IPS-NIHi7 (cell line): ENCODE measurements around the gene ERAP2.

Experiments
- DNase-seq: peaks from one replicate; pipeline ENCODE4 v3.0.0; 2012; ENCODE audit warnings: mixed read lengths; ENCODE audit errors: extremely low spot score

ERAP2 gene

DNA sequence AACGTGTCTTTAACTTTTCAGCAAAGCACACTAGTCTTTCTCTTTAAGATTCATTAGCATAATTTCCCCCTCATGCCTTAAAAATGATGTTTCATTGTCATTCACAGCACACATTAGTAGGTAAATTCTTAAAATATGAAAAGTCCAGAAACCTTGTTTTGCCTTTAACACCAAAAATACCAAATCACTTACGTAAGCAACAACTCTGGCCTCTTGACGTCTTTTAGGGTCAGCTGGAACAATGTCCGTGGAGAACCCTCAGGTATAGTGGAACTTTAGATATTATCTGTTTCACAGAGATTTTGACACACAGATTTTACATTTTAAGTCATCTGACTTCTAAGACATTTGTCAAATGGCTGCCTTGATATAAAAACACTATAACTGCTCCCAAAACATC is 90.5 kb downstream of the ERAP2 start:
- no peak for DNase-seq

DNA sequence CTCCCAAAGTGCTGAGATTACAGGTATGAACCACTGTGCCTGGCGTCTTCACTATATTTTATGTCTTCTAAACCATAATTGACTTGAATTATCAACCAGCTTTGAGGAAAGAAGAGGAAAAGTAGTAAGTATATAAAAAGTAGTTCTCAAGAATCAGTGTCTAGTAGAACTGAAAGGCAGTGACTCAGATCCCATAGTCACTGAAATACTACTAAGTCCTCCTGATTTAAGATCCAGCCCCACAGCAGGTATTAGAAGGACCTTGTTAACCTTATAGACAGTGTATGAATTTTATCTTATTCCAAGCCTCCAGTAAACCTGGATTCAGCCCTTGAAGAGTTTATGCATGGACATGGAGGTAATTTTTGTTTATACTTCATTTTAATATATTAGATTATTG is 91.1 kb downstream of the ERAP2 start:
- no peak for DNase-seq

DNA sequence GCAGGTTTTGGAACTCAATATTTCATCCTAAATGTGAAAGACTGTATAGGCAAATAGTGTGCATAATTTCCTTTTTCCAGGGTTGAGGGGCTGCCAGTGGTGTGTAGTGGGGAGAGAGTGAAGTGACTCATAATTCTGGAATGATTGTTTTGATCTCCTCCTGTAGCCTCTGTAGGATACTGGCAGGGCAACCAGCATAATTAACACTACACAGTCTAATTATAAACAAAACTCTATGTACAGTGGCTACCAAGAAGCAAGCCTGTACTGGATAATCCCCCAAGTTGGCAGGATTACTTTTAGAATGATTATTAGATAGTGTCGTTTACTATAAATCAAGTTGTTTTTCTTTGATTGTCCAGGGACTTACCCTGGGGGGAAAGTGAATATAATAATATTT is 91.8 kb downstream of the ERAP2 start:
- DNase-seq = no peak

DNA sequence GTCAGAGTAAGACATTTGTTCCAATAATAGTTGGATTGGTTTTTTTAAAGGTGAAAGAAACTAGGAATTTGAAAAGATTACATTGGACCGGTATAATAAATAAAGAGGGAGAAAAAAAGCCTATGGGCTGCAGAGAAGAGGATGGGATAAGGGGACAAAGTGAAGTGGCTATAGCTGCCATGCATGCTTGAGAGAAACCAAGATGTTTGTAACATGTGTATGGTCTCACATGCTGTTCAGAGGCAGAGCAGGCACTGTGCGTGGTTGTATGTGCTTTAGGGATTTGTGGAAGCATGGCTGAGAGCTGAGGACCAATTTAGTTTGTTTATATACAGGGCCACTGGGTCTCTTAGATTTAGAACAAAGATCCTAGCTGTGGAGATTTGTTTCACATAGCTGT is 92.3 kb downstream of the ERAP2 start:
- no peak for DNase-seq
